HG02642 (cell line): ENCODE measurements around the gene TATDN3.
"Not testable (repeated sequence)": the region's sequence is repeated elsewhere in the genome, so short reads cannot be mapped to it uniquely, and the experiment has no call there.

ENCODE experiments used
- ATAC-seq: cut with Tn5 transposase; IDR thresholded peaks from one replicate; pipeline ENCODE4 v1.9.1; 2021; ENCODE audit warnings: mild to moderate bottlenecking; ENCODE audit not compliant: unreplicated experiment, poor library complexity

Gene TATDN3

DNA sequence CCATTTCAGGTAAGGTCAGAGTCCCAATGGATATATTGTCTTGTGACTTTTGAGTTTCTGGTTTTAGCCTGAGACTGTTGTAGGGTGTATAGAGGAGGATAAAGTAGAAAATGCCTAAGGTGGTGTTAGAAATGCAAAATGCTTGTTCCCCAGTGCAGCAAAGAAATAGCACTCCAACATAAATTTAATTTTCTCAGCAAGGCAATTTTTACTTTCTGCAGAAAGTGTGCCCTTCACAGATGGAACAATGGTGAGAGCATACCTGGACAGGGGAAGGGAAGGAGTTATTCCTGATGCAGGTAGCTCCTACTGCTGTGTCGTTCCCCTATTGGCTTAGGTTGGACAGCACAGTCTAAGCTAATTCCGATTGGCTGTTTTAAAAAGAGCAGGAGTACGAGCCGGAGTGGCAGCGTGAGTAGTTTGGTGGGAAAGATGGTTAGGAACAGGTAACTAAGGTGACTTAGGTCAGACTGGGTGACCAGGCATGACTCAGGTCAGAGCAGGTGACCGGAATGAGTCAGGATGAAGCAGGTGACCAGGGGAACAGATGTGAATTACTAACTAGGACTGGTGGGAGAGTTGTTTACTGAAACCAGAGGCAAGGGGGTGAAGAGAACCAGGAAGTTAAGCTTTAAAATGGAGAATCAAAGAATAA is 34.2 kb downstream of the TATDN3 start:
- ATAC-seq = no peak

DNA sequence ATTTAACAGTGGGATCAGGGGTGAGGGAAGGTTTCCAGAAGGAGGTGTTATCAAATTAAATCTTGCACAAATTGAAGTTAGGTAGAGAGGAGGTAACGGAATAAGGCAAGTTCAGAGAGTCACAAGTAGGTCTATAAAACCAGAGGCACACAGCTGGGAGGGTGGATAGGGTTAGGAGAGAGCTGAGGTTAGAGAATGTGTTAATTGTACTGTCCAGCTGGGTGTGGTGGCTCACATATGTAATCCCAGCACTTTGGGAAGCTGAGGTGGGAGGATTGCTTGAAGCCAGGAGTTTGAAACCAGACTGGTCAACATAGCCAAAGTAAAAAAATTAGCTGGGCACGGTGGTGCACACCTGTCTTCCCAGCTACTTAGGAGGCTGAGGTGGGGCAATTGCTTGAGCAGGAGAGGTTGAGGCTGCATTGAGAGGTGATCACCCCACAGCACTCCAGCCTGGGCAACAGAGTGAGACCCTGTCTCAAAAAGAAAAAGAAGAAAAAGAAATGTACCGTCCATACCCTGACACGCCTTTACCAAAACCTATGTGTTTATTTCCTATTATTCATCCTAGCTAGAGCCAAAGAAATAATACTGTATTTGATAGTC is 35.6 kb downstream of the TATDN3 start:
- no peak for ATAC-seq

DNA sequence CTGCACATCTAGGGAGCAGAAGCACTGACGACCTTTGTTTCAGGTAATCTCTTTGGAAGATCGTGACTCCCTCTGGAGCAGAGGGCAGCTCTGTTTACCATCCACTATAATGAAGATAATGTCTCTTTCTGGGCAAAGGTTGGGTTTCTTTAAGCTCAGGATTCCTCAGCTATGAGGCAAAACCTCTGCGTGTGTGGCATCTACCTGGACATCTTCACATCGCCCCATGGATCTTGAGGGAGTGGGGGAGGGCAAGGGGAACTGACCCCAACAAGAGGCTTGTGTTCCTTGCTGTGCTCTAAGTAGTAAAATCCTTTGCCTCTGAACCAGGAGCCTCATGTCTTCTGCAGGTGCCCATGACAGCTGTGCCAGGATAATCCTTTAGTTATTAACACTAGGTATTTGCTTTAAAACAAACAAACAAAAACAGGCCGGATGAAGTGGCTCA is 36.2 kb downstream of the TATDN3 start:
- no peak for ATAC-seq

DNA sequence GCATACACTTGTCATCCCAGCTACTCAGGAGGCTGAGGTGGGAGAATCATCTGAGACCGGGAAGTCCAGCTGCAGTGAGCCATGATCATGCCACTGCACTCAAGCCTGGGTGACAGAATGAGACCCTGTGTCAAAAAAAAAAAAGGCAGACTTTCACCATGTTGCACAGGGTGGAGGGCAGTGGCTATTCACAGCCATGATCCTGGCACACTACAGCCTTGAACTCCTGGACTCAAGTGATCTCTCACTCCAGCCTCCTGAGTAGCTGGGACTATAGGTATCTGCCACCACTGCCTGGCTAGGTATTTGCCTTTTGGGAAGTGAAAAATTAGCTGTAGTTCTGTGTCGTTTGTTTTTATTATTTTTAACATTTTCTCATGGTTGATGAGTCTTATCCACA is 36.7 kb downstream of the TATDN3 start:
- no peak for ATAC-seq

DNA sequence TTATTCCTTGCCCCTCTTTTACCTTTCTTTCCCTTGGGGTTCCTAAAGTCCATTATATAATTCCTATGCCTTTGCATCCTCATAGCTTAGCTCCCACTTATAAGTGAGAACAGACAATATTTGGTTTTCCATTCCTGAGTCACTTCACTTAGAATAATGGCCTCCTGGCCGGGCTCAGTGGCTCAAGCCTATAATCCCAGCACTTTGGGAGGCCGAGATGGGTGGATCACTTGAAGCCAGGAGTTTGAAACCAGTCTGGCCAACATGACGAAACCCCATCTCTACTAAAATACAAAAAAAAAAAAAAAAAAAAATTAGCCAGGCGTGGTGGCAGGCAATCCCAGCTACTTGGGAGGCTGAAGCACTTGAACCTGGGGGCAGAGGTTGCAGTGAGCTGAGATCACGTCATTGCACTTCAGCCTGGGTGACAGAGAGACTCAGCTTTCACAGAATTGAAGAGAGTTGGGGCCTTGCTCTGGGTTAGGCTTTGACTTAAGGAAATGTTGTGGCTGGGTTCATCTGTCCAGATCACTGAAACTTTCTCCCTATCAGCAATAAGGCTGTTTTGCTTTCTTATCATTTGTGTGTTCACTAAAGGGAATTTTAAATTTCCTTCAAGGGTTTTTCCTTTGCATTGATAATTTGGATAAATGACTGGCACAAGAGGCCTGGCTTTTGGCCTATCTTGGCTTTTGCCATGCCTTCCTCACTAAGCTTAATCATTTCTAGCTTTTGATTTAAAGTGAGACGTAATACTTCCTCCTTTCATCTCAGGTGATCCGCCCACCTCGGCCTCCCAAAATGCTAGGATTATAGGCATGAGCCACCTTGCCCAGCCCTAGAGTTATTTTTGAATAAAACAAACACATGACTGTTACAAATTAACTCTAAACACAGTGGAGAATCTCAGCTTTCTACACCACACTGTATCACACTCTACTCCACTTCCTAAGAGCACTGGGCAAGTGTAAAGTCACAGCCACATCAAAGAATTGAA is 41.8 kb downstream of the TATDN3 start:
- peak; percentile 75 for ATAC-seq

DNA sequence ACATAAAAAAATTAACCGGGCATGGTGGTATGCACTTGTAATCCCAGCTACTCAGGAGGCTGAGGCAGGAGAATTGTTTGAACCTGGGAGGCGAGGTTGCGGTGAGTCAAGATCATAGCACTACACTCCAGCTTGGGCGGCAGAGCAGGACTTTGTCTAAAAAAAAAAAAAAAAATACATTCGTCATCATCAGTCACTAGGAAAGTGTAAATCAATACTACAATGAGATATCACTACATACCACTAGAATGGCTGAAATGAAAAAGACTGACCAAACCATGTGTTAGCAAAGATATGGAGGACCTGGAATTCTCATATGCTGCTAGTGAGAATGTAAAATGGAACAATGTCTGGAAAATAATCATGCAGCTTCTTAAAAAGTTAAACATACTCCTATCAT is 46.5 kb downstream of the TATDN3 start:
- ATAC-seq = no peak

DNA sequence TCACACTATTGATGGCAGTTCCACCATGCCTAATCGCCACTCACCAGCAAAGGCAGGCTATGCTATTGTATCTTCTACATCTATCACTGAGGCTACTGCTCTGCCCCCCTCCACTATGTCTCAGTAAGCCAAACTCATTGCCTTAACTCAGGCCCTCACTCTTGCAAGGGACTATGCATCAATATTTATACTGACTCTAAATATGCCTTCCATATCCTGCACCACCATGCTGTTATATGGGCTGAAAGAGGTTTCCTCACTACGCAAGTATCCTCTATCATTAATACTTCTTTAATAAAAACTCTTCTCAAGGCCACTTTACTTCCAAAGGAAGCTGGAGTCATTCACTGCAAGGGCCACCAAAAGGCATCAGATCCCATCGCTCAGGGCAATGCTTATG is 52.8 kb downstream of the TATDN3 start:
- not testable (repeated sequence) for ATAC-seq

DNA sequence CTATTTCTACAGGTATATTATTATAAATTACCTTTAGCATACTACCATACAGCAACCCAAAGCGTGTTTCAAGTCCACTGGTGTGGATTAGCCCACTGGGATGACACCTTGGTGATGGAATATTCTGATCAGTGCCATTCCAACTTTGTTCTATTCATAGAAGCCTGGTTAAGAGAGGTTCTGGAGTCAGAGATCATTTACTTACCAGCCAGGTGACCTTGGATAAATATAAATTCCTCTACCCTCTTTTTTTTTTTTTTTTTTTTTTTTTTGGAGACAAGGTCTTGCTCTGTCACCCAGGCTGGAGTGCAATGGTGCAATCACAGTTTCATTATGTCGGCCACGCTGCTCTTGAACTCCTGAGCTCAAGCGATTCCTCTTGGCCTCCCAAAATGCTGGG is 55.9 kb downstream of the TATDN3 start, which contains the start of gene SPATA45:
SPATA45 (minus strand) TSS at position 101 of the 400 bp plus-strand sequence. CDS start 11,500 bp downstream, outside the sequence.
- ATAC-seq = no peak

DNA sequence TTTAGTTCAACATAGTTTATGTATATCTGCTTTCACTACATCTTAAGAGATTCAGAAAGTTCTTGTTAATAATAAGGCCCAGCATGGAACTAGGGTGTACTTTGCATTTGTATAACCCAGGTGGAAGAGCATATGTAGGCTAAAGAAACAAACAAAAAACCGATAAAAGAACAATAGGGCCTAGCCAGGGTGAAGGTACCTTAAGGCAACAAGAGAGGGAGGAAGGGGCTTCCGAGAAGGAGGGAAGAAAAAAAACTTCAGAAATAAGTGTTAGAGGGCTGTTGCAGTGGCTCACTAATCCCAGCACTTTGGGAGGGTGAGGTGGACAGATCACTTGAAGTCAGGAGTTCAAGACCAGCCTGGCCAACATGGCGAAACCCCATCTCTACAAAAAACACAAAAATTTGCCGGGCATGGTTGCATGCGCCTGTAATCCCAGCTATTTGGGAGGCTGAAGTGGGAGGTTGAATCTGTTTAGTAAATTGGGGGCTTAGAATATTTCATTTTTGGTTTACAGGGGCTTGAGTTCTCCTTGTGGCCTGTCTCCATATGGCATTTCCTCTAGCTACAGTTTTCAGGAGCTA is 60.5 kb downstream of the TATDN3 start:
- ATAC-seq = no peak

DNA sequence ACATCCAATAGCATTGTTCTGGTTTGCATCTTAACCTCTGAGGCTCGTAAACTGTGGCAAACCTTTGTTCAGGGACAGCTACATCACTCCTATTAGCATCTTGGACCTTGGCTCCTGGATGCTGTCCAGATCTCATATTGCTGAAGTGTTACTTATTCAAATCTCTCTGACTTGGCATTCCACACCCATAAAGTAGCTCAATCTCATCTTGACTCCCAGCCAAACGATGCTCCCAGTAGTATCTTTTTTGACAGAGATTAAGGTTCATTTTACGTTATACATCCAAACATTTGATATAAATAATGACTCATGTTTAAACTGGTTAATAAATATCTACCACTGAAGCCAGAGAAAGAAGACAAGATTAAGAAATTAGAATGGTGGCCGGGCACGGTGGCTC is 62.0 kb downstream of the TATDN3 start:
- ATAC-seq = no peak

DNA sequence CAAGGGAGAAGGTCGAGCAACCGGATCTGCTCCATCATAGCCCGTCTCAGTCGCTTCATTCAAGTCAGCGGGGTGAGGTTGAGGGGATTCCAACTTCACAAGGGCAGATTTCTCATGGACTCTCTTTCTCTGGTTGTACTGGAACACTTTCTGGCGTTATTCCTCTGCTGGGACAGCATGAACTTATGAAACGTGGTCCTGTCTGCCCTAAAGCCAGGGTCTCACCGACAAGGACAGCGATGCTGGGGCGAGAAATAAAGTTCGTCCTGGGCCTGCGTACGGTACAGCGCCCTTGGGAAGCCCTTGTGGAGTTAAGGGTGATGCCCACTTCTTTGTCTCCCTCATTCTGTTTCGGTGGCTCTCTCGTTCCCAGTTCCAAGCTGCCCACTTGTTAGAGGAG is 65.1 kb downstream of the TATDN3 start:
- ATAC-seq = no peak

DNA sequence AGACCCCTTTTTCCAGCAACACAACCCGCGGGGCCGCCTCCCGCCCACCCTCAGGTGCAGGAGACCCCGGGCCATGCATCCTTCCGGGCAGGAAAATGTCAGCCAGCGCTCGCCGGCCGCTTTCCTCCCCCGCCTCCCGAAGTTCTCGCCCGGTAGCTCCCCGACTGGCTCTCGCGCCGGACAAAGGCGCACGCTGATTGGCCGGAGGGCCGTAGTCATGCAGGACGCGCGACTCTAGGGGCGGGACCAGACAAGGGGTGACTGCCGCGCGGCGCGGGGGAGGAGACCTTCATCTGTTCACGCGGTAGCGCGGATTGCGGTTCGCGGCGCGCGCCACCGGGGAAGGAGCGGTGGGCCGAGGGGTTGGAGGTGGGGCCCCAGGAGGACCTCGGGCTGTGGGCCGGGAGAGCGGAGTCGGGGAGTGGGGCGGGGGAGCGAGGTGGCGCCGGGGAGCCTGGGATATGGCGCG is 66.3 kb downstream of the TATDN3 start, which contains the start of gene FLVCR1:
FLVCR1 (plus strand) TSS at position 284 of the 469 bp plus-strand sequence; CDS start at position 462, 178 bp downstream.
- ATAC-seq = peak; percentile 97

DNA sequence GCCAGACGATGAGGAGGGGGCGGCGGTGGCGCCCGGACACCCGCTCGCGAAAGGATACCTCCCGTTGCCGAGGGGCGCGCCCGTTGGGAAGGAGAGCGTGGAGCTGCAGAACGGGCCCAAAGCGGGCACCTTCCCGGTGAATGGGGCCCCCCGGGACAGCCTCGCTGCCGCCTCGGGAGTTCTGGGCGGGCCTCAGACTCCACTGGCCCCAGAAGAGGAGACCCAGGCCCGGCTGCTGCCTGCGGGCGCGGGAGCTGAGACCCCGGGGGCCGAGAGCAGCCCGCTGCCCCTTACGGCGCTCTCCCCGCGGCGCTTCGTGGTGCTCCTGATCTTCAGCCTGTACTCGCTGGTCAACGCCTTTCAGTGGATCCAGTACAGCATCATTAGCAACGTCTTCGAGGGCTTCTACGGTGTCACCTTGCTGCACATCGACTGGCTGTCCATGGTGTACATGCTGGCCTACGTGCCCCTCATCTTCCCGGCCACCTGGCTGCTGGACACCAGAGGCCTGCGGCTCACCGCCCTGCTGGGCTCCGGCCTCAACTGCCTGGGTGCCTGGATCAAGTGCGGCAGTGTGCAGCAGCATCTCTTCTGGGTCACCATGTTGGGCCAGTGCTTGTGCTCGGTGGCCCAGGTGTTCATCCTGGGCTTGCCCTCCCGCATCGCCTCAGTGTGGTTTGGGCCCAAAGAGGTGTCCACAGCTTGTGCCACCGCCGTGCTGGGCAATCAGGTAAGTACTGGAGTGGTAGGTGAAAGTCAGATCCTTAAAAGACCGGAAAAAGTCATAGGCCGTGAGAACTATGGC is 67.0 kb downstream of the TATDN3 start:
- peak; percentile 13 for ATAC-seq

DNA sequence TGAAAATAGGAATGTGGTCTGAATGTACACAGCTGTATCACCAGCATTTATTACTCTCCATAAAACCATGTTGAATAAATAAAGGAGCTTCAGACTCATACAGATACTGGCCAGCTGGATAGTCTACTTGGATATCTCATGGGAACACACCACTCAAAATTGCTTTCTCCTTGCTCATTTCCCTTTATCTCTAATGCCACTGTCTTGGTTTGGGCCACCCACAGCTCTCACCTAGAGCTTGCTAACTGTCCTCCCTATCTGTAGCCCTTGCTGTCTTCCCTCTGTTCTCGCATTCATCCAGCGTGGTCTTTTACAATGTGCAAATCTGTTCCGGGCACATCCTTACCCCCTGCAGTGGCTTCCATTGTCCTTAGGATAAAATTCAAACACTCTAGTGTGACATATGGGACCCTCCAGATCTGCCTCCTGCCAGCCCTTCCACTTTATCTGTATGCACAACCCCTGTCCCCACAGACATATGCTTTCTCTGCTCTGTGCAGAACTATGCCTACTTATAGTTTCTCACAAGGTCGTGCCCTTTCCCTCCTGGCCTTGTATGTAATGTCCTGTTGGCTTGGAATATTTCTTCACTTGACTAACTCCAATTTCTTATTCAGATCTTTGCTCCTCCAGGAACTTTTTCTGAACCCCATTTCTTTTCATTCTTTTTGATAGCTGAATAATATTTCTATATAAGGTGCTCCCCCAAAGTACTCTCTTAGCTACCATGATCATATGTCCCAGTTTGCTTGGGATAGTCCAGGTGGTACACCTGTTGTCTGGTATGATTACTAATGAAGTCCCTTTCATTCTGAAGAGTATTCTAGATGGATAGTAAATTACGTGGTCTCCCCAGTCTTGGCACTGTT is 69.3 kb downstream of the TATDN3 start:
- no peak for ATAC-seq

DNA sequence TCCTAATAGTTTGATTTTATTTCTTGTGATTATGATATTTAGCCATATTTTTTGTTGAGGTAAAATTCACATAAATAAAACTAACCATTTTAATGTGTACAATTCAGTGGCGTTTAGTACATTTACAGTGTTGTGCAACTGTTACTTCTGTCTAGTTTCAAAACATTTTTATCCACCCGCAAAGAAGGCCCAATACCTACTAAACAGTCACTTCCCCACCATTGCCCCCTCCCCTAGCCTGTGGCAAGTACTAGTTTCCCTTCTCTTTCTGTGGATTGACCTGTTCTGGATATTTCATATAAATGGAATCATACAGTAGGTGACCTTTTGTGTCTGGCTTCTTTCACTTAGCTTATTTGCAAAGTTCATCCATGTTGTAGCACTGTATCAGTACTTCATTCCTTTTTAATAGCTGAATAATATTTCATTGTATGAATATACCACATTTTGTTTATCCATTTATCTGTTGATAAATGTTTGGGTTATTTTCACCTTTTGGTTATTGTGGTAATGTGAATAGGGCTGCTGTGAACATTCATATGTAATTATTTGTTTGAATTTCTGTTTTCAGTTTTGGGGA is 70.5 kb downstream of the TATDN3 start:
- ATAC-seq = no peak

DNA sequence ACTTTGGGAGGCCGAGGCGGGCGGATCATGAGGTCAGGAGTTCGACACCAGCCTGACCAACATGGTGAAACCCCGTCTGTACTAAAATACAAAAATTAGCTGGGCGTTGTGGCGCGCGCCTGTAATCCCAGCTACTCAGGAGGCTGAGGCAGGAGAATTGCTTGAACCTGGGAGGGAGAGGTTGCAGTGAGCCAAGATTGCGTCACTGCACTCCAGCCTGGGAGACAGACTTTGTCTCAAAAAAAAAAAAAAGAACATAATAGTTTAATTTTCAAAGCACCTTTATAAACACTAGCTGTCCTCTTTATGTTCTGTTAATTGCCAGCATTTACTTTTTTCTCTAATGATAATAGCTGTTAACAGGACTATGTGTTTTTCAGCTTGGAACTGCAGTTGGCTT is 71.7 kb downstream of the TATDN3 start:
- ATAC-seq = not testable (repeated sequence)

DNA sequence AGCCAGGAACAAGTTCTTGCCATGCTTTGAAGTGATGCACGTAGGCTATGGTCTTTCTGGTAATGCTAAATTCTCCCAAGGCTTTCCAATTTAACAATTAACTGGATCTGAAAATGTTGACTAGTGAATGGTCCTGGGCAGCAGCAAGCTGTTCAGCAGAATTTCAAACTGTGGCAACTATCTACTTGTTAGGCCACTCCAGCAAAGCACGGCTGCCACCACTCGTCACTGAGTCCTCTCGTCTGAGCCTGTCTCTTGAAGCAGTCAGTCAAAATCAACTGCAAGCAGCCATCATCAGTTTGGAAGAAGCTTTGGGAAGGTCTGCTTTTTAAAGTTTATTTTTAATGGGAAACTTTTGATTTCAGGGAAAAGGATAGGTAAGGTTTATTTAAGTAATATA is 72.5 kb downstream of the TATDN3 start:
- no peak for ATAC-seq
